HG03103 (cell line): ENCODE results near the gene P2RX3.
"Not testable (repeated sequence)": the region's sequence is repeated elsewhere in the genome, so short reads cannot be mapped to it uniquely, and the experiment has no call there.

Source experiments
- ATAC-seq: cut with Tn5 transposase; IDR thresholded peaks from one replicate; pipeline ENCODE4 v1.9.1; 2021; ENCODE audit warnings: low read depth; ENCODE audit not compliant: unreplicated experiment

The P2RX3 gene

DNA sequence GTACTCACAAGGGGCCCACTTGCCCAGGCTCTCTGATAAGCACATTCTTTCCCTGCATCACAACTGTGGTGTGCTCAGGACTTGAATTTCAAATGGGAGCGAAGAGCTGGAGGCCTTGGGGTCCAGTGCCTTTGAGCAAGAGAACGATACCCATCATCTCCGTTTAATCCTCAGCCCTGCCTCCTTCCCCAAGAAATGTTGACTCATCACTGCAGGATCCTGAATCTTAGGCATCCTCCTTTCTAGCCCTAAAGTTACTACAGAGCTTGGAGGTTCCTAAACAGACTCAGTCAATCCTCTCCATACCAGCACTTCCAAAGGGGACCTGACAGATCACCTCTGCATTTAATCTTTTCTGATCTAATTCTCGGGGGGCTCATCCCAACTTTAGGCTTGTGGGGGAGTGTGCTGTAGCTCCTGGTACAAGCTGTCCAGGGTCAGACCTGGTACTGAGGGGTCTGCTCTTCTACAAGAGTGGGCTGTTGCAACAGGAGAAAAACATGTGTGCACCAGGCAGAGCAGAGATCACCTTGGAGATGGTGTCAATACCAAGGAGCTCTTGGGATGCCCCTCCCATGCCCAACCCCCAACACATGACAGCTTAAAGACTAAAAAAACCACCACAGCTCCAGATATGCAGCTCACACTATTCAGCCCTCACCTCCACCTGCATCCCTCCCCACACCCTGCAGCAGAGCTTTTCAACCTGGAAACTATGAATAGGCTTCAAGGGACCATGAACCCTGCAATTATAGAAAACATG, 56.2 kb downstream of the P2RX3 start:
- ATAC-seq = no peak

DNA sequence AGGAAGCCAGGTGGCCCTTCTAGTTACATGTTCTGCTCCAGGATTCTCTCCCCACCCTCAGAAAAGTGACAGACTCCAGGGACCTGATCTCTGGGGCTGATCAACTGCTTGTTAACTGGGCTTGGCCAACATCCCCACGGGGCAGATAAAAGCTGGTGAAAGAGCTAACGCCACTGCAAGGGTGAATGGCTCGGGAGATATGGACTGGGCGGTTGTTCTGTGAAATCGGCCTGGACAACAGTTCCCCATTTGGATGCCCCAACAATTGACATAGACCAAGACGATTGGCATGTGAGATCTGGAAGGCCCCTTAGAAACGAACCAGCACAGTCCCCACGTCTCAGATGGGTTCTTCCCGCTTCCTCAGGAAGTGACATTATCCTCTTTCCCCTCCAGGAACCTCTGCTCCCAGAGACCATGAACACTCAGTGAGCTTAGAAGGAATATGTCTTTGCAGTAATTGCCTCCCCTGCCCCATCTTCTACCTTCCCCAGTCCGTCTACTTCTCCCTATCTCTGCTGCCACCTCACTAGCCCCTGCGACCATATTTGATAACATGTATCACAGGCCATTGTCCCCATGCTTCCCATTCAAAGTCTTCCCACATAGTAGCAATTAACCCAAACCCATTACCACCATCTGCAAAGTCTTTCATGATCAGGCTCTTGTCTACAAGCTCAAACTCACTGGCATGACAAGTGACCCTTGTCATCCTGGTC, 57.9 kb downstream of the P2RX3 start:
- no peak for ATAC-seq

DNA sequence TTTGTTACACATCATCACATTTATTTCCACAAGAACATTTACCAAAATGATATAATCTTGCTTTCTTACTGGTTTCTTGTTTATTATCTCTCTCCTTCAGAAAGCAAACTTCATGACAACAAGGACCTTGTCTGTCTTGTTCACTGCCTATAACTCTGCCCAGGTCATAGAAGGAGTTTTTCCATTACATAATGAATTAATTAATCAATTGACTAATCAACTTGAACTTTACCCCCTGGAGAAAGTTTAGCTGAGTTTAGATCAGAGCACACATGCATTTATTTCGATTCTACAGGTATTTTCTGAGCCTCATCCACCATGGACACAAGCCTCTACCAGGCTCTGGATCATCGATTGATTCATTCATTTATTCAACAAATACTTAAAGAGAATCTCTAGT, 58.6 kb downstream of the P2RX3 start:
- ATAC-seq = no peak

DNA sequence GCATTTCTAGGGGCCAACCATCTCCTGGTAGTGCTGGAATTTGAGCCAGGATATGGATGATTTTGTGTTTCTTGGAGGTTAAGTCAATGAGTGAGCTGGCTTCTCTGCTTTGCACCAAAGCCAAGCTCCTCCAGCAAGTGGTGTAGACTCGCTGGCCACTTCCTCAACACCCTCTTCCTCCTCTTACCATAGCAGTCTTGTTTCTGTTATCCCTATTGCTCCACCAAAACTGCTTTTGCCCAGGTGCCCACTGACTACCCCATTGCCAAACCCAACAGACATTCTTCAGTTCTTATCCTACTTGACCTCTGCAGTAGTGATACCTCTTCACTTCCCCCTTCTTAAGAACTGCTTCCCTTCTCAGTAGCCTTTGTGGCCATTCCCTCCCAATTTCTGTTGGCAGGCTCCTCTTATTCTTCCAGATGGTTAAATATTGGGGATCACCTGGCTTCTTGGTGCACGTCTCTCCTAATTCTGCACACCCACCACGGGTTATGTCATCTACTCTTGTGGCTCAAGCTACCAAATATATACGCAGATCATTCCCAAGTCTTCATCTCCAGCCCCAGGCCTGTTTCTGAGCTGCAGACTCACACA, 59.3 kb downstream of the P2RX3 start:
- no peak for ATAC-seq

DNA sequence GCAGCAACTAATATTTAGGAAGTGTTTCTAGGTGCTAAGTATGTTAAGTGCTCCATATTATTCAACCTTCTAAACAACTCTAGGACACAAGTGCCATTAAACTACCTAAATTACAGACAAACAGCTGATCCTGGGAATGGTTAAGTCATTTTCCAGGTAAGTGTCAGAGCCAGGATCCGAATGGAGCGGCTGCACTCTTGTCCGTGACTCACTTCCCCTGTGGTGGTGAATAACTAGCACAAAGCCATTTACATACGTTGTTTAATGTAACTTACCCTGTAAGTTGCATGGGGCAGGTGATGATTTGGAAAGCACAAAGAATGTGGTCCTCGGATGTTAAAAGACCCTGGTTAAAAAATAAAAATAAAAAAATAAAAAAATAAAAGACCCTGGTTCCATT, 61.1 kb downstream of the P2RX3 start:
- ATAC-seq = no peak

DNA sequence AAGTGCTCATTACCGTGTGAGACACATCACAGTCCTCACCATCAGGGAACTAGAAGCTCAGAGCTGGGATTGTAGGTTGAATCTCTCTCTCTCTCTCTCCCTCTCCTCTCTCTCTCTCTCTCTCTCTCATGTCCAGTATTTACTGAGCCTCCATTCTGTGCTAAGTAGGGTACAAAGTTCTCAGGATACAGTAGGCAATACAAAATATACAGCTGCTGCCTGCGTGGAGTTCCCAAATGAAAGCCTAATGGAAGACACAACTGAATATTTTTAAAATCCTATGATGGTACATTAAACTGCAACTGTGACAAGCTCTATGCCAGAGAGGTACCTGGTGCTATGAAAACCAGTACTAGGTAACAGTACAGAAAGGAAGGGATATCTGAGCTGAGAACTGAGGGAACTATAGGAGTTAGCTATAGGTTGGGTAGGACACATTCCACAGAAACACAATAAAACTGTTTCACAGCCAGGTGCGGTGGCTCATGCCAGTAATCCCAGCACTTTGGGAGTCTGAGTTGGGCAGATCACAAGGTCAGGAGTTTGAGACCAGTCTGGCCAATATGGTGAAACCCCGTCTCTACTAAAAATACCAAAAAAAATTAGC, 61.9 kb downstream of the P2RX3 start:
- ATAC-seq = no peak

DNA sequence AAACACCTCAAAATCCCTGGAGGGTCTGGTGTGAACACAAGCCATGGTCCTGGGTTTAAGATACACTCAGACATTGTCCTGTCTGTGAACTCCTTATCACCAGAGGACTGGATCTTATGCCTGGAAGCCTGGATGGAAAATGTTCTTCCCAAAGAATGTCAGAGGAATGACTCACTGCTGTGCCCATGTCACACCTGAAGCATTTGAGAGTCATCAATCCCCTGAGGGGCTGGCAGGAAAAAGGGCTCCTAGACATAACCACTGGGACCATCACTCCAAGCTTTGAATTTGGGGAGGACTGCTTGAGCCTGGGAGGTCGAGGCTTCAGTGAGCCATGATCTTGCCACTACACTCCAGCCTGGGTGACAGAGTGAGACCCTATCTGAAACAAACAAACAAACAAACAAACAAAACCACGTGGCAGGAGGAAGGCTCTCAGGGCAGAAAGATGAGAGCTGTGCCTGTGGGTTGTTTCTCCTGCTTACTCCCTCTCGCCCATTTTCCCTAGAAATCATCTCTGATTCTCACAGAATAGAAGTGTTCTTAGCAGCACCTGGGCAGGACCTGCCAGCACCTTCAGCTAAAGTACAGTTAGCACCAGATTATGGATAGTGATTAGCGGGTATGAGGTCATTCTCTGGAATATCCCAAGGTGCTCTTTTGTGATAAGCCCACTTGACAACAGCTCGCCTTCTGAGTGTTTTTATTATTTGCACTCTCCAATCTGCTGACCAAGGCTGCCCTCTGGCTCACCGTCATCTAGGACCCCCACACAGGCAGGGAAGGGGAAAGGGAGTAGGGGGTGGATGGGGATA, 64.2 kb downstream of the P2RX3 start:
- ATAC-seq = no peak

DNA sequence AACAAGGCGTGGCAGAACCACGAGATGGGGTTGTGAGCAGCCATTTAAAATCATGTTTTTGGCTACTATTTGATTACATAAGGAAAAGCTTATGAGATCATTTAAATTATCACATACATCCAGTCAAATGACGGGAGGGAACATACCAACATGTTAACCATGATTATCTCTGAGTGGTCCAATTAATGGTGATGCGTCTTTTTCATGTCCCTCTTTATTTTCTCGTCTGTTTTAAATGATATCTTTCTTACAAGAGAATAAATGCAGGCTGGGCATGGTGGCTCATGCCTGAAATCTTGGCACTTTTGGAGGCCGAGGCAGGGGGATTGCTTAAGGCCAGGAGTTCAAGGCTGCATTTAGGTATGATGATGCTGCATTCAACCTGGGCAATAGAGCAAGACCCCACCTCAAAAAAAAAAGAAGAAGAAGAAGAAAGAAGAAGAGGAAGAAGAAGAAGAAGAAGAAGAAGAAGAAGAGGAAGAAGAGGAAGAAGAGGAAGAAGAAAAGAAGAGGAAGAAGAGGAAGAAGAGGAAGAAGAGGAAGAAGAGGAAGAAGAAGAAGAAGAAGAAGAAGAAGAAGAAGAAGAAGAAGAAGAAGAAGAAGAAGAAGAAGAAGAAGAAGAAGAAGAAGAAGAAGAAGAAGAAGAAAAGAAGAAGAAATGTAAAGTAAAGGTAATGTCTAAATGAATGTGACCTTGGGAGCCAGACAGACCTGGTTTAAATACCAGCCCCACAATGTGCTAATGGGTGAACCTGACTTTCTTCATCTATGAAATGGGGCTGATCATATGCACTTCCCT, 65.0 kb downstream of the P2RX3 start:
- ATAC-seq = not testable (repeated sequence)

DNA sequence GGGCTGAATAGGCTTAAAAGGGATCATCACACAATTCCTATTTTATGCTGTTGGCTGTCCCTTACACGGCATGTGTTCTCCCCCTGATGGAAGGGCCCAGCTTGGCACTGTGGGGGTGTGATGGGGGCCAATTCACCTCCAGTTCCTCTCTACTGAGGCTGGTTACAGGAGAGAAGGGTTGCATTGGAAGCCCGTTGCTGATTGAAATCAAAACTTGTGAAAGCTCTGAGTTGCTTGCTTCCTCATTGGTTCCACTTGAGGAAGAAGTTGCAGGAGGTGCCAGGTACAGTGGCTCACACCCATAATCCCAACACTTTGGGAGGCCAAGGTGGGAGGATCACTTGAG, 65.6 kb downstream of the P2RX3 start:
- no peak for ATAC-seq

DNA sequence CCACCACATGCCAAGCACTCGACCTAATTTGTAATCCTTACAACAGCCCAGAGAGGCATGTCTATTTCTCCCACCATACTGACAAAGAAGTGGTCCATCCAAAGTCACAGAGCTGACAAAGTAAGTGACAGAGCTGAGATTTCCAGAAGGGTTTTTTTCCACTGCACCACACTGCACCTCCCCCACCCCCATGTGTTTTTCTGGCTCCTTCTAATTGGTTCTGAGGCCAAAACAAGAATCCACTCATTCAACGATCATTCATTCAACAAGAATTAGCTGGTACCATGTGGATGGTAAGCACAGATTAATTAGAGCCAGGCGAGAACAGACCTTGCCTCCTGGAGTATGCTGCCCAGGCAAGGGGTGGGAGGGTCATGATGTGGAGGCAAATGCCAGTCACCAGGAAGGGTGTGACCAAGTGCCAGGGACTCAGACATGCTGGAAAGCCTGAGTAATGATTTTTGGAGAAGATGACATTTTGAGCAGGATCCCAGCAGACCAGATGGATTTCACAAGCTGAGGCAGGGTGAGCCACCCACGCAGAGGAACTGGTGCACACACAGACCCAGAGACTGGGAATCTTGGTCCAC, 67.2 kb downstream of the P2RX3 start:
- no peak for ATAC-seq

DNA sequence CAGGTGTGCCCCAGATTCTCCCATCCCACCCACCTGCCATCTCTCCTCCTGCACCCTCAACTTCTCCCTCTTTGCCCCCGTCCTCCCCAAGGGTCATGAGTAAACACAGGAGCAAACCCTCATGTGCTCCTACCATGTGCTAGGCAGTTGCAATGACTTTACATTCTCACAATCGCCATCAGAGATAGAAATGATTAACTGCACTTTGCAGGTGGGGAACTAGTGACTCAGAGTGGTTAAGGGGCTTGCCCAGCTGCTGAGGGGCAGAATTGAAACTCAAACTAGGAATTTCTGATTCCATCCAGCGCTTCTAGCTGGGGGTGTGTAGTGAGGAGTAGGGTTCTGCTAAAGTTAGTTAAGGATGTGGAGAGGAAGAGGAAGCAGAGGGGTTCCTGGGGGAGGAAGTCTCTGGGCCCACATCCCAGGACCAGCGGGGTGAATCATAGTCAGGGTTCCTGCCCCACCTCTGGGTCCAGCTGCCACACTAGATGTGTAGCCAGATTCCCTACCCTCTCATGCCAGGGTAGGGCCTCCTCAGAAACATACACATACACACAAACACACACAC, 68.3 kb downstream of the P2RX3 start:
- peak; percentile 54 for ATAC-seq

DNA sequence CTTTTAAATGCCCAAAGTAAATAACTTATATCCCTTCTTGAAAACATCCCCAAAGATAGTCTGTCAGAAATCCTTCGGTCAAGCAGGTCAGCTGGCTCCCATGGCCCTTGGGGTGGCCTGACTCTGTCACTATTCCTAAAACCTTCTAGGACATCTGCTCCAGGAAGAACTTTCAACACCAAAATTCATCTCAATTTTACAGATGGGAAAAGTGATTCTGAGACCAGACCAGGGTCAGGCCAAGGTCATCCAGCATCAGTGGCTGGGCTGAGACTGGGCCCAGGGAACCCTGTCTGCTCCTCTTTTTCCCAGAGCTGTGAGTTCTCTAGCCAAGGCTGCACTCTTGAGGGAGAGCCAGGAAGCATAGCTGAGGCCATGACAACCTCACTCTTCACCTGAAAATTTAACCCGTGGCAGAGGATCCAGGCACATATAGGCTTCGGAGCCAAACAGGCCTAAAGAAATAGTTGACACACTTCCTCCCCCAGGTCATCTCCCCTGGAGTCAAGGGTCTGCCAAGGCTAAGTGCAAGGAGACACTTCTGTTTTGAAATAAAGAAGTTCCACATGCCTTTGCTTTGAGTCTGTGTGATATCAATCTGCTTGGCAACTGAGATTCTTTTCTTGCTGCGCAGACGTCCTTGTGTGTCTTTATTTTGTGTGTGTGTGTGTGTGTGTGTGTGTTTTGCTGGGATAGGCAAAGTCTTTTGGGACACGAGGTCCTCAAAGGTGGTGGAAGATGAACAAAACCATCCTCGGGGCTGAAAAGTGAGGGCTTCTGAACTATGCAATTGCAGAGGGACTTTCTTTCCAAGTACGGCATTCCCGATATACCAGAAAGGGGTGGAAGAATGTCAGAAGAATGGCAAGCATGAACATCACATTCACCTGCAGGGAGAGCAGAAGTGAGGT, 69.1 kb downstream of the P2RX3 start:
- ATAC-seq = no peak

DNA sequence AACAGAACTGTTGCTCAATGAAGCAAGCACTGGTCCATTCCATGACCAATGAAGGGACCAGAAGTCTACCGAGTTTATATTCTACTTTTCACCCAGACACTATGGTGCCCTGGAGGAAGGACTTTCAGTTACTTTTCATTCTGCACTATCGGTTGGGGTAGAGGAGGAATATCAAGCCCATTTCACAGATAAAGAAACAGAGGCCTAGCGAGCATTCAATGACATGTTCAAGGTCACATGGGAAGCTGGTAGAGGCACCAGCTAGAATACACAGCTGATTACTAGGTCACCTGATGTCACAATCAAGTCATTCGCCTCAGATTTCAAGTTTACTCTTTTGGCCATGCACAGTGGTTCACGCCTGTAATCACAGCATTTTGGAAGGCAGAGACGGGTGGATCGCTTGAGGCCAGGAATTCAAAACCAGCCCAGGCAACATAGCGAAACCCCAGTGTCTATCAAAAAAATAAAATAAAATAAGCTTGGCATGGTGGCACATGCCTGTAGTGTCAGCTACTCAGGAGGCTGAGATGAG, 69.9 kb downstream of the P2RX3 start:
- no peak for ATAC-seq

DNA sequence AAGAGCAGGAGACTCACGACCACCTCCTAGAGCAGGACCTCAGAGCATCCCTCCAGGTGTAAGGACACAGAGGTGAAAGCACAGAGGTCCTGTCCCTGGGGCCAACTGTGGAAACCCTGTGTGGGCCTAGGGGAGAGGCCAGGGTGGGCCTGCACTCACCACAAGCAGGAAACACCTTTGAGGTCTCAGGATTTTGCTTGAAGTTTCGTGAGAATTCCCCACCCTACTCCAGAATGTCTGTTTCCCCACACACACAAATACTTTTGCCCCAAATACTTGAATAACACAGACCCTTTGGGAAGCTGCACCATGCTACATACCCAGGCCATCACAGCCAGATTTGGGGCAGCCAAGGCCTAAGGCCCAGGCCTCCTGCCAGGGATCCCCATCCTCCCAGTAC, 70.6 kb downstream of the P2RX3 start:
- no peak for ATAC-seq

DNA sequence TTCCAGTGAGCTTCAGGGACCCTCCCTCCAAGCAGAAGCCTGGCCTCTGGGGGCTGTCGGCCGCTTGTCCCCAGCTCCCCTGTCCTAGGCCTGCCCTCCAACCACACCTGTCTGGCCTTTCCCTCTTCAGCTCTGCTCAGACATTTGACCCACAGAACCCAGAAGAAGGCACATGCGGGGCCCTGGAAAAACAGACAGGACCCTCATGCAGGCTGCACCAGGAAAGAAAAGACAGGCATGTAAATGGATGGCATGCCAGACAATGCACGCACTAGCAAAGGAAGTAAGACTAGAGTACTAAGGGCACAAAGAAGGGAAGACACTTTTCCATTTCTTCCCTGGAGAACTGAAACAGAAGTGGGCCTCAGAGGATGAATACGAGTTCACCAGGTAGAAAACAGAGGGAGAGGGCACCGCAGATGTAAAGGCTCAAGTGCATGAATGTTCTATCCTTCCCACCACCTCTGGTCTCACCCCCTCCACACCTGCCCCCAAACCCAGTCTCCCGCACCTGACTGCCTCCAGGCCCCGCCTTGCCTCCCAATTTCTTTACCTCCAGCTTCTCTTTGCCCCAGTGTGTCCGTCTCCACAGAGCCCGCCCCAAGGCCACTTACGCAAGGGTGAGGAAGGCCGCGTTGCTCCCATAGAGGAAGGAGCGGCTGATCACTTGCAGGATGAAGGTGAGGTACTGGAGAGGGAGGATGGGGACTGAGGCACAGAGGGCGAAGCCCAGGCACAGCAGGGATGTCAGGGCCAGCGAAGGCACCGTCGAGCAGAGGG, 71.4 kb downstream of the P2RX3 start:
- ATAC-seq = no peak

DNA sequence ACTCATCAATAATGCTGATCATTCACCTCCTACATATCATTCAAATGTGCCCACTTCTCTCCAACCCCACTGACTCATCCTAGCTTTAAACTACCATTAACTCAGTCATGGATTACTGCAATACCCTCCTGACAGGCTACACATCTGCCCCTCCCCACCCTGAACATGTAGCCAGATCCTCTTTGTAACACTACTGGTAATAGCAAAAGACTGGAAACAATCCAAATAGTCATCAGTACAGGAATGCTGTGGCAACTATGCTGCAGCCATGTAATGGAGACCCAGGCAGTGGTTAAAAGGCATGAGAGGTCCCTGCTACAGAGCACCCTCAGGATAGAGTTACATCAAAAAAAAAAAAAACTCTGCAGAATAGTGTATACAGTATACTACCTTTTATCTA, 72.1 kb downstream of the P2RX3 start:
- ATAC-seq = no peak

DNA sequence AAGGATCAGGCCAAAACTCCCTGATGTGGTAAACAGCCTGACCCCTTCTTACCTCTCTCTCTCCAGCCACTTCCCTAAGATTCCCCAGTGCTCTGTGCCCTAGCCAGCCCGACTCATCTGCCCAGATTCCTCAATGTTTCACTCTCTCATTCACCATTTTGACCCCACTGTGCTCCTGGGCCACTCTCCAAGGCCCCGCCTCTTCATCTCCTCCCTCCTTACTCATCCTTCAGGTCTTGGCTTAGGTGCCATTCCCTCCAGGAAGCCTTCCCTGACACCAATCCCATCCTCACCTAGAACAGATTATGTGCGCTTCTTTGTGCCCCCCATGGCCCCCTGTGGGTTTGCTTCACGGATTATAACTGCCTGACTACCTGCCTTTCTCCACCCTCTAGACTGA, 75.5 kb downstream of the P2RX3 start:
- ATAC-seq = no peak
